Loucy (cell line): ENCODE data around the gene ATP6V1G1.

ENCODE experiments used
- H2AFZ ChIP-seq: fragments of 200-600 bp; sonication (generic); 2 replicates; pipeline ENCODE4 v1.6.0; 2016; ENCODE audit warnings: antibody characterized with exemption, mild to moderate bottlenecking, low read length, moderate library complexity
- H3F3A ChIP-seq: fragments of 200-600 bp; 2 replicates; pipeline ENCODE4 v1.6.0; 2016; ENCODE audit warnings: antibody characterized with exemption, low read depth, mild to moderate bottlenecking
- H3K27me3 ChIP-seq: fragments of 200-600 bp; sonication (generic); 2 replicates; pipeline ENCODE4 v1.6.1; 2014; ENCODE audit warnings: low read length, mild to moderate bottlenecking; ENCODE audit not compliant: insufficient read depth, poor library complexity, severe bottlenecking
- H3K36me3 ChIP-seq: fragments of 200-600 bp; sonication (generic); 2 replicates; pipeline ENCODE4 v1.6.1; 2016; ENCODE audit warnings: low read length; ENCODE audit not compliant: insufficient read depth
- H3K4me1 ChIP-seq: fragments of 200-600 bp; sonication (generic); 2 replicates; pipeline ENCODE4 v1.5.1; 2014; ENCODE audit warnings: low read length, mild to moderate bottlenecking; ENCODE audit not compliant: insufficient read depth, poor library complexity, severe bottlenecking
- H3K4me2 ChIP-seq: fragments of 200-600 bp; sonication (generic); 2 replicates; pipeline ENCODE4 v1.6.0; 2014; ENCODE audit warnings: antibody characterized with exemption, low read length, low read depth, mild to moderate bottlenecking; ENCODE audit not compliant: poor library complexity, severe bottlenecking
- H3K4me3 ChIP-seq: fragments of 200-600 bp; sonication (generic); 2 replicates; pipeline ENCODE4 v1.5.1; 2014; ENCODE audit warnings: low read length, mild to moderate bottlenecking, mixed read lengths; ENCODE audit not compliant: poor library complexity, severe bottlenecking
- H3K79me2 ChIP-seq: fragments of 200-600 bp; sonication (generic); 2 replicates; pipeline ENCODE4 v1.6.1; 2014; ENCODE audit warnings: low read length; ENCODE audit not compliant: insufficient read depth
- H3K9ac ChIP-seq: fragments of 200-600 bp; sonication (generic); 2 replicates; pipeline ENCODE4 v1.6.0; 2014; ENCODE audit warnings: mild to moderate bottlenecking, low read depth, low read length, moderate library complexity; ENCODE audit not compliant: poor library complexity, severe bottlenecking
- H3K9me2 ChIP-seq: fragments of 200-600 bp; sonication (generic); replicated peaks from 2 replicates; pipeline ENCODE4 v1.6.1; 2016; ENCODE audit warnings: low read depth, low read length, mixed read lengths
- H3K9me3 ChIP-seq: fragments of 200-600 bp; sonication (generic); 2 replicates; pipeline ENCODE4 v1.6.1; 2014; ENCODE audit warnings: mild to moderate bottlenecking, antibody characterized with exemption, low read length, low read depth; ENCODE audit not compliant: insufficient read depth
- H4K20me1 ChIP-seq: fragments of 200-600 bp; sonication (generic); 2 replicates; pipeline ENCODE4 v1.6.0; 2014; ENCODE audit warnings: antibody characterized with exemption, low read length, mild to moderate bottlenecking; ENCODE audit not compliant: insufficient read depth, poor library complexity, severe bottlenecking
- EZH2phosphoT487 ChIP-seq: fragments of 200-600 bp; IDR thresholded peaks from 2 replicates; pipeline ENCODE4 v1.6.1; 2018; ENCODE audit warnings: antibody characterized with exemption, mild to moderate bottlenecking, moderate library complexity, borderline replicate concordance
- TF ChIP-seq, protein P1 (sequence below): fragments of 200-600 bp; sonication (generic); conservative IDR thresholded peaks from 2 replicates; pipeline ENCODE4 v1.5.1; 2014; ENCODE audit warnings: mild to moderate bottlenecking, antibody characterized with exemption, low read length

Gene ATP6V1G1

DNA sequence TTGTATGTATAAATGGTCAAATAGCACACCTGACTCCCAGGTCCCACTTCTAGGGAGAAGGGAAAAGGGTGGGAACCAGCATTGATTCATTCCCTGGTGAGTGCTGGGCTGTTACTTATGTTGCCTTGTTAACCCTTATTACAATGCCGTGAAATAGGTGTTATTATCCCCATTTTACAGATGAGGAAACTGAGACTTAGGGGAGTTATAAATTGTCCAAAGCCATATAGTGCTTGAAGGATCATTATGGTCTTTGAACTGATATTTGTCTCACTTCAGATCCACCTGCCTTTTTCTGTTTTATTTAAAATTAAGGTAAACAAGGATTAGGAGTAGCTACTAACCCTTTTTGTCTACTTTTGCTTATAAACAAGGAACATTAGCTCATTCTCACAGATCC is 40.0 kb downstream of the ATP6V1G1 start:
- no peaks in the 10 kb centered on the region for H3K9me2 ChIP-seq
- H3K4me2 ChIP-seq = no peak overlapping the region
- TF ChIP-seq EZH2phosphoT487 = no peak
- TF ChIP-seq, protein P1, sequence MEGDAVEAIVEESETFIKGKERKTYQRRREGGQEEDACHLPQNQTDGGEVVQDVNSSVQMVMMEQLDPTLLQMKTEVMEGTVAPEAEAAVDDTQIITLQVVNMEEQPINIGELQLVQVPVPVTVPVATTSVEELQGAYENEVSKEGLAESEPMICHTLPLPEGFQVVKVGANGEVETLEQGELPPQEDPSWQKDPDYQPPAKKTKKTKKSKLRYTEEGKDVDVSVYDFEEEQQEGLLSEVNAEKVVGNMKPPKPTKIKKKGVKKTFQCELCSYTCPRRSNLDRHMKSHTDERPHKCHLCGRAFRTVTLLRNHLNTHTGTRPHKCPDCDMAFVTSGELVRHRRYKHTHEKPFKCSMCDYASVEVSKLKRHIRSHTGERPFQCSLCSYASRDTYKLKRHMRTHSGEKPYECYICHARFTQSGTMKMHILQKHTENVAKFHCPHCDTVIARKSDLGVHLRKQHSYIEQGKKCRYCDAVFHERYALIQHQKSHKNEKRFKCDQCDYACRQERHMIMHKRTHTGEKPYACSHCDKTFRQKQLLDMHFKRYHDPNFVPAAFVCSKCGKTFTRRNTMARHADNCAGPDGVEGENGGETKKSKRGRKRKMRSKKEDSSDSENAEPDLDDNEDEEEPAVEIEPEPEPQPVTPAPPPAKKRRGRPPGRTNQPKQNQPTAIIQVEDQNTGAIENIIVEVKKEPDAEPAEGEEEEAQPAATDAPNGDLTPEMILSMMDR = no peak
- no peaks in the 10 kb centered on the region for H3K79me2 ChIP-seq
- H4K20me1 ChIP-seq = no peaks in the 10 kb centered on the region
- H3K4me1 ChIP-seq = no peaks in the 10 kb centered on the region
- no peak overlapping the region for H2AFZ ChIP-seq
- H3F3A ChIP-seq = no peaks in the 10 kb centered on the region
- H3K9ac ChIP-seq = no peak overlapping the region
- no peaks in the 10 kb centered on the region for H3K27me3 ChIP-seq
- no peak overlapping the region for H3K4me3 ChIP-seq
- no peaks in the 10 kb centered on the region for H3K9me3 ChIP-seq
- H3K36me3 ChIP-seq = peaks cover 65% of the 10 kb centered on the region; the same call in 1 of the 2 replicates

- Histone ChIP-seq H3K9me2 (no peaks in the 10 kb centered on the region), H3K36me3 (peaks cover 80% of the 10 kb centered on the region; the same call in 1 of the 2 replicates), H3F3A (no peaks in the 10 kb centered on the region), H2AFZ (no peak overlapping the region), H3K4me1 (no peaks in the 10 kb centered on the region), H3K9ac (no peak overlapping the region), H3K4me3 (no peak overlapping the region), H3K27me3 (no peaks in the 10 kb centered on the region), H3K9me3 (no peaks in the 10 kb centered on the region), H3K4me2 (no peak overlapping the region), H4K20me1 (no peaks in the 10 kb centered on the region), H3K79me2 (no peaks in the 10 kb centered on the region)
- no peak for TF ChIP-seq EZH2phosphoT487
These were observed 42.1 kb downstream of the ATP6V1G1 start for GRCh38 chr9:114629563-114630090.

- Histone ChIP-seq H3K27me3 (no peaks in the 10 kb centered on the region), H3K9ac (no peak overlapping the region), H3K4me2 (no peak overlapping the region), H3K79me2 (no peaks in the 10 kb centered on the region), H3K9me3 (no peaks in the 10 kb centered on the region), H4K20me1 (no peaks in the 10 kb centered on the region), H2AFZ (no peak overlapping the region), H3F3A (no peaks in the 10 kb centered on the region), H3K9me2 (no peaks in the 10 kb centered on the region), H3K4me1 (no peaks in the 10 kb centered on the region), H3K4me3 (no peak overlapping the region), H3K36me3 (peaks cover 86% of the 10 kb centered on the region; the same call in 1 of the 2 replicates)
- TF ChIP-seq, protein P1 = no peak
- no peak for TF ChIP-seq EZH2phosphoT487
These were observed 43.6 kb downstream of the ATP6V1G1 start for GRCh38 chr9:114631166-114631565.

DNA sequence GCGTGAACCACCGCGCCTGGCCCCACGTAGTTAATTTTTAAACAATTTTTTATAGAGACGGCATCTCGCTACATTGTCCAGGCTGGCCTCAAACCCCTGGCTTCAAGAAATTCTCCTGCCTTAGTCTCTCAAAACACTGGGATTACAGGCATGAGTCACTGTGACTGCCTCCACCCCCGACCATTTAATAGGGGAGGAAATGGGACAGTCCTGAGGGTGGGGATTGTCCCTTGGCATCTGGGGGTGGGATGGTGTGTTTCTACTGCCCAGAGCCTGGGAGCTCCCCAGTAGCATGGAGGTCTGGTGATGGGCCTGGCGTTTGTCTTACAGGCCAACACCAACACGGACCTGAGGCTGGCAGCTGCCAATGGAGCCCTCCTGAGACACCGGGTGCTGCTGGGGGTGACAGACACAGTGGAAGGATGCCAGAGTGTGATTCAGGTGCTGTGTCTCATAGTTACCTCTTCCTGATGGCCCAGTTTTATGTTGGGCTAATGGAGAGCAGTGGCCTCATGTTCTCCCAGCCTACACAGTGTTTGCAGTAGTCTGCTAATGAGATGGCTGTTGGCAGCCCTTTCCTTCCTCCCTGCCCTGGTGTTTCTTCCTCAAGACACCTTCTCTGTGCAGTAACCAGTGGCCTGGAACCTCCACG is 46.0 kb downstream of the ATP6V1G1 start:
- H2AFZ ChIP-seq = no peak overlapping the region
- H3K4me3 ChIP-seq = no peak overlapping the region
- H3K9me3 ChIP-seq = no peaks in the 10 kb centered on the region
- peaks cover 80% of the 10 kb centered on the region; the same call in 1 of the 2 replicates for H3K36me3 ChIP-seq
- H4K20me1 ChIP-seq = no peaks in the 10 kb centered on the region
- H3K79me2 ChIP-seq = no peaks in the 10 kb centered on the region
- no peaks in the 10 kb centered on the region for H3K27me3 ChIP-seq
- no peaks in the 10 kb centered on the region for H3K9me2 ChIP-seq
- no peak overlapping the region for H3K9ac ChIP-seq
- no peak for TF ChIP-seq EZH2phosphoT487
- TF ChIP-seq, protein P1 = no peak
- no peaks in the 10 kb centered on the region for H3F3A ChIP-seq
- no peak overlapping the region for H3K4me2 ChIP-seq
- no peaks in the 10 kb centered on the region for H3K4me1 ChIP-seq
